ENCODE results near the gene PCDHB6.
"Not testable (repeated sequence)": the region's sequence is repeated elsewhere in the genome, so short reads cannot be mapped to it uniquely, and the experiment has no call there.

Gene PCDHB6

DNA sequence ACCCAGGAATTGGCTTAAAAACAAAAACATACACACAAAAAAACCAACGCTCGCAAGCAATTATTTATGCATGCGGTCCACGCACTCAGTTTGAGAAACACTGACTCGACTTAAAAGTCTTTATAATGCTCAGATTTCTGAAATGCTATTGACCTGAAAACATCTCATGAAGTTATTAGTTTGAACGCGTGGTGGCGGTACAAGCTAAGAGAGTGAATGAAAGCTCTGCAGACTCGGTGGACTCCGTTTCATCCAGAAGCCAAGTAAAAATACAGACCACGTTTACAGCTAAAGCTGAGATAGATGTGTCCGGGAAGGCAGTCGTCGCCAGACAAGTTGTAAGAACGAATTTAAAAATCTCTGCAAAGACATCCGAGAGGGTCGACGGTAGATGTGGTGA, at the start of gene PCDHB6:
PCDHB6 (plus strand) TSS at position 246 of the 400 bp plus-strand sequence. CDS start 201 bp downstream, outside the sequence.
- Mint-ChIP-seq H3K4me3 (no peak within 1 kb of the TSS), H3K36me3 (ENCODE audit: low read depth) (peaks cover 4% of the 10 kb centered on the region), H3K27ac (no peak within 1 kb of the TSS), H3K9me3 (peaks cover 13% of the 10 kb centered on the region), H3K27me3 (peaks cover 45% of the 10 kb centered on the region), H3K4me1 (ENCODE audit: low read depth) (no peaks in the 10 kb centered on the region)

DNA sequence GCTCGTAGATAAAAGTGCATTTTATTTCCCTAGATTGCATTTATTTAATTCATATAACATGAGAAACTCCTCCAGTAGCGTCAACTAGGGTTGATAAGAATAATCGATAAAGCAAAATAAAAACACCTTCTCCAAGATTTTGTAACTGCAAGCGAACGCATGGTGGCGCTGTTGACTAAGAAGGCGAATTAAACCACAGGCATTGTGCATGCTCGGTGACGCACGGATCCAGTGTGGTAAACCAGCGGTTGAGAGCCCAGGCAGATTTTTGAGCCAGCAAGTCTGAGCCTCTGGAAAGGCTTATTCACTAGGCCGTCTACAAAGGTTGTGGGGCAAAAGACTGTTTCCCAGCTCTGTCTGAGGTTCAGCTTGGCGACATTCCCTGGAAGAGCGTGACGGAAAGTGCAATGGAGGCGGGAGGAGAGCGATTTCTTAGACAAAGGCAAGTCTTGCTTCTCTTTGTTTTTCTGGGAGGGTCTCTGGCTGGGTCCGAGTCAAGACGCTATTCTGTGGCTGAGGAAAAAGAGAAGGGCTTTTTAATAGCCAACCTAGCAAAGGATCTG, 49.5 kb upstream of the PCDHB6 start, which contains the start of gene PCDHB3:
PCDHB3 (plus strand) TSS at position 231 of the 563 bp plus-strand sequence; CDS start at position 408, 177 bp downstream.
- Mint-ChIP-seq H3K4me1 (ENCODE audit: low read depth) (no peaks in the 10 kb centered on the region), H3K27ac (no peak within 1 kb of the TSS), H3K4me3 (no peak within 1 kb of the TSS), H3K9me3 (peaks cover 18% of the 10 kb centered on the region), H3K36me3 (ENCODE audit: low read depth) (peaks cover 7% of the 10 kb centered on the region), H3K27me3 (peaks cover 58% of the 10 kb centered on the region)

DNA sequence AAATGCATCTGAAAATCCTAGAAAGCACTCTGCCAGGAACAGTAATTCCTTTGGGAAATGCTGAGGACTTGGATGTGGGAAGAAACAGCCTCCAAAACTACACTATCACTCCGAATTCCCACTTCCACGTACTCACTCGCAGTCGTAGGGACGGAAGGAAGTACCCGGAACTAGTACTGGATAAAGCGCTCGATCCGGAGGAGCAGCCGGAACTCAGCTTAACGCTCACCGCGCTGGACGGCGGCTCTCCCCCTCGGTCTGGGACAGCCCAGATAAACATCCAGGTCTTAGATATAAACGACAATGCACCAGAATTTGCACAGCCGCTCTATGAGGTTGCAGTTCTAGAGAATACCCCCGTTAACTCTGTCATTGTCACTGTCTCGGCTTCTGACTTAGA, 48.8 kb upstream of the PCDHB6 start:
- Mint-ChIP-seq H3K27me3 (peaks cover 53% of the 10 kb centered on the region), H3K9me3 (peaks cover 12% of the 10 kb centered on the region), H3K4me1 (ENCODE audit: low read depth) (no peaks in the 10 kb centered on the region), H3K36me3 (ENCODE audit: low read depth) (no peaks in the 10 kb centered on the region), H3K4me3 (no peak overlapping the region), H3K27ac (no peak overlapping the region)

DNA sequence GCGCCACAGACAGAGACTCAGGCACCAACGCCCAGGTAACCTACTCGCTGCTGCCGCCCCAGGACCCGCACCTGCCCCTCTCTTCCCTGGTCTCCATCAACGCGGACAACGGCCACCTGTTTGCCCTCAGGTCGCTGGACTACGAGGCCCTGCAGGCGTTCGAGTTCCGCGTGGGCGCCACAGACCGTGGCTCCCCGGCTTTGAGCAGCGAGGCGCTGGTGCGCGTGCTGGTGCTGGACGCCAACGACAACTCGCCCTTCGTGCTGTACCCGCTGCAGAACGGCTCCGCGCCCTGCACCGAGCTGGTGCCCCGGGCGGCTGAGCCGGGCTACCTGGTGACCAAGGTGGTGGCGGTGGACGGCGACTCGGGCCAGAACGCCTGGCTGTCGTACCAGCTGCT, 47.8 kb upstream of the PCDHB6 start:
- not testable (repeated sequence) for H3K4me3 Mint-ChIP-seq; H3K27ac Mint-ChIP-seq; H3K36me3 Mint-ChIP-seq (ENCODE audit: low read depth); H3K4me1 Mint-ChIP-seq (ENCODE audit: low read depth)
- H3K27me3 Mint-ChIP-seq, result peaks cover 51% of the 10 kb centered on the region
- H3K9me3 Mint-ChIP-seq, result peaks cover 12% of the 10 kb centered on the region

DNA sequence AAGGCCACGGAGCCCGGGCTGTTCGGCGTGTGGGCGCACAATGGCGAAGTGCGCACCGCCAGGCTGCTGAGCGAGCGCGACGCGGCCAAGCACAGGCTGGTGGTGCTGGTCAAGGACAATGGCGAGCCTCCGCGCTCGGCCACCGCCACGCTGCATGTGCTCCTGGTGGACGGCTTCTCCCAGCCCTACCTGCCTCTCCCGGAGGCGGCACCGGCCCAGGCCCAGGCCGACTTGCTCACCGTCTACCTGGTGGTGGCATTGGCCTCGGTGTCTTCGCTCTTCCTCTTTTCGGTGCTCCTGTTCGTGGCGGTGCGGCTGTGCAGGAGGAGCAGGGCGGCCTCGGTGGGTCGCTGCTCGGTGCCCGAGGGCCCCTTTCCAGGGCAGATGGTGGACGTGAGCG, 47.4 kb upstream of the PCDHB6 start:
- peaks cover 48% of the 10 kb centered on the region for H3K27me3 Mint-ChIP-seq
- not testable (repeated sequence) for H3K4me3 Mint-ChIP-seq; H3K36me3 Mint-ChIP-seq (ENCODE audit: low read depth); H3K4me1 Mint-ChIP-seq (ENCODE audit: low read depth); H3K27ac Mint-ChIP-seq
- H3K9me3 Mint-ChIP-seq, result peaks cover 12% of the 10 kb centered on the region

DNA sequence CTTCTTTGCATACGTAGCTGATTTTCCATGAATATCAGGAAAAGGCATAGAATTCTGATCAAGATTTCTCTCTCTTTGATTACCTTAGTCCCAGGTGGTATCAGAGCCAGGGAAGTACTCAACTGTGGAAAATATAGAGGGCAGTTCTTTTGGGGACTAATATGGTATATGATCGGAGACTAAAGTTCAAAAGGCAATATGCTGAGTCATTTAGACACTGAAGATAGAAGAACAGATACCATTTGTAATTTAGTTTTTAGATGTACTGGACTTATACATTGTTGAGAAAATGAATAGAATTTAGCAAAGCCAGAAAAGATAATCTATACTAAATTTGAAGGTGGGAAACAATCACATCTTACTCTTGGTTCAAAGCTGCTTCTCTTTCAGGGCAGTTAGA, 44.5 kb upstream of the PCDHB6 start:
- no peaks in the 10 kb centered on the region for H3K4me1 Mint-ChIP-seq (ENCODE audit: low read depth)
- peaks cover 33% of the 10 kb centered on the region for H3K27me3 Mint-ChIP-seq
- H3K27ac Mint-ChIP-seq, result no peak overlapping the region
- peaks cover 8% of the 10 kb centered on the region for H3K9me3 Mint-ChIP-seq
- H3K36me3 Mint-ChIP-seq (ENCODE audit: low read depth), result no peaks in the 10 kb centered on the region
- no peak overlapping the region for H3K4me3 Mint-ChIP-seq

DNA sequence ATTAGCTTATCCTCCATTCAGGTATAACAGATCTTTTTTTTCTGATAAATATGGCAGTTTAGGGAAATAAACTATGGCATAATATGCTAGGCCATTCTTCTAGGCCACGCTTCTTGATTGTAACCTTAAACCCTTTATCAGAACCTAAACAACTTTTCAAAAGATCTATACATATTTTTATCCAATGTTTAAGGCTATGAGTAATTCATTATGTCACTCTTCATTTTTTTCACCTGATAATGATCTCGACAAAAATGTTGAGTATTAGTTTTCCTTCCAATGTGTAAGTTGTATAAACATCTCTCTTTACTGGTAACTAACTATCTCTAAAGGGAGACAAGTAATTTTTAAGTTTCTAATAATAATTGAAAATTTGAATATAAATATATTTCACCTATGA, 30.6 kb upstream of the PCDHB6 start:
- H3K4me3 Mint-ChIP-seq, result no peak overlapping the region
- H3K9me3 Mint-ChIP-seq, result peaks cover 25% of the 10 kb centered on the region
- H3K36me3 Mint-ChIP-seq (ENCODE audit: low read depth), result no peaks in the 10 kb centered on the region
- H3K4me1 Mint-ChIP-seq (ENCODE audit: low read depth), result no peaks in the 10 kb centered on the region
- H3K27me3 Mint-ChIP-seq, result peaks cover 26% of the 10 kb centered on the region
- H3K27ac Mint-ChIP-seq, result no peak overlapping the region

DNA sequence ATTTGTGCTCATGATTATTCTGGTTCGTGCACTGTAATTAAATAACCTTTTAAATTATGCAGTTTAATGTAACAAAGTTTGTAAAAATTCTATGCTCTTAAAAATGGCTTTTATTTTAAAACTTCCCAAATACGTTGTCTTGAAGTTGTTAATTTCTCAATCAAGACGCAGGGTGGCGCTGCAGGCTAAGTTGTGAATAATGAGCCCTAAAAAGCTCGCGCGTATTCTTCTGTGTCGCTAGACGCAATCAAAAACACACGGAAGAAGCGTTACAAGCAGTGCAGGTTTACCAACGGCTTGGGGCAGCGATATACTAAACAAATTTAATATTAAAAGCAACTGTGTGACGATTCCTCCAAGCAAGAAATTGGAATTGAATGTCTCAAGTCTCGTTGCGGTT, 28.3 kb upstream of the PCDHB6 start, which contains the start of gene PCDHB4:
PCDHB4 (plus strand) TSS at position 256 of the 400 bp plus-strand sequence. CDS start 181 bp downstream, outside the sequence.
- Mint-ChIP-seq H3K27ac (no peak within 1 kb of the TSS), H3K27me3 (peaks cover 27% of the 10 kb centered on the region), H3K4me3 (no peak within 1 kb of the TSS), H3K9me3 (peaks cover 16% of the 10 kb centered on the region), H3K4me1 (ENCODE audit: low read depth) (no peaks in the 10 kb centered on the region), H3K36me3 (ENCODE audit: low read depth) (no peaks in the 10 kb centered on the region)

DNA sequence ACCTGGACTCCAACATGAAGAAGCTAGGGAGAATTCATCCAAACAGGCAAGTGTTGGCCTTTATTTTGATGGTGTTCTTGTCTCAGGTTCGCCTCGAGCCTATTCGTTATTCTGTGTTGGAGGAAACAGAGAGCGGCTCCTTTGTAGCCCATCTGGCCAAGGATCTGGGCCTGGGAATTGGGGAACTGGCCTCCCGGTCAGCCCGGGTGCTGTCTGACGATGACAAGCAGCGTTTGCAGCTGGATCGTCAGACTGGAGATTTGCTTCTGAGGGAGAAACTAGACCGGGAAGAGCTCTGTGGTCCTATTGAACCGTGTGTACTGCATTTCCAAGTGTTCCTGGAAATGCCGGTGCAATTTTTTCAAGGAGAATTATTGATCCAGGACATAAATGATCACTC, 27.9 kb upstream of the PCDHB6 start:
- Mint-ChIP-seq H3K9me3 (peaks cover 12% of the 10 kb centered on the region), H3K36me3 (ENCODE audit: low read depth) (no peaks in the 10 kb centered on the region), H3K4me3 (no peak overlapping the region), H3K27ac (no peak overlapping the region), H3K4me1 (ENCODE audit: low read depth) (no peaks in the 10 kb centered on the region), H3K27me3 (peaks cover 27% of the 10 kb centered on the region)

DNA sequence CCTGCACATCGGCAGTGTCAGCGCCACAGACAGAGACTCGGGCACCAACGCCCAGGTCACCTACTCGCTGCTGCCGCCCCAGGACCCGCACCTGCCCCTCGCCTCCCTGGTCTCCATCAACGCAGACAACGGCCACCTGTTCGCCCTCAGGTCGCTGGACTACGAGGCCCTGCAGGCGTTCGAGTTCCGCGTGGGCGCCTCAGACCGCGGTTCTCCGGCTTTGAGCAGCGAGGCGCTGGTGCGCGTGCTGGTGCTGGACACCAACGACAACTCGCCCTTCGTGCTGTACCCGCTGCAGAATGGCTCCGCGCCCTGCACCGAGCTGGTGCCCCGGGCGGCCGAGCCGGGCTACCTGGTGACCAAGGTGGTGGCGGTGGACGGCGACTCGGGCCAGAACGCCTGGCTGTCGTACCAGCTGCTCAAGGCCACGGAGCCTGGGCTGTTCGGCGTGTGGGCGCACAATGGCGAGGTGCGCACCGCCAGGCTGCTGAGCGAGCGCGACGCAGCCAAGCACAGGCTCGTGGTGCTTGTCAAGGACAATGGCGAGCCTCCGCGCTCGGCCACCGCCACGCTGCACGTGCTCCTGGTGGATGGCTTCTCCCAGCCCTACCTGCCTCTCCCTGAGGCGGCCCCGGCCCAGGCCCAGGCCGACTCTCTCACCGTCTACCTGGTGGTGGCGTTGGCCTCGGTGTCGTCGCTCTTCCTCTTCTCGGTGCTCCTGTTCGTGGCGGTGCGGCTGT, 26.3 kb upstream of the PCDHB6 start:
- H3K36me3 Mint-ChIP-seq (ENCODE audit: low read depth); H3K27ac Mint-ChIP-seq; H3K4me1 Mint-ChIP-seq (ENCODE audit: low read depth): not testable (repeated sequence)

DNA sequence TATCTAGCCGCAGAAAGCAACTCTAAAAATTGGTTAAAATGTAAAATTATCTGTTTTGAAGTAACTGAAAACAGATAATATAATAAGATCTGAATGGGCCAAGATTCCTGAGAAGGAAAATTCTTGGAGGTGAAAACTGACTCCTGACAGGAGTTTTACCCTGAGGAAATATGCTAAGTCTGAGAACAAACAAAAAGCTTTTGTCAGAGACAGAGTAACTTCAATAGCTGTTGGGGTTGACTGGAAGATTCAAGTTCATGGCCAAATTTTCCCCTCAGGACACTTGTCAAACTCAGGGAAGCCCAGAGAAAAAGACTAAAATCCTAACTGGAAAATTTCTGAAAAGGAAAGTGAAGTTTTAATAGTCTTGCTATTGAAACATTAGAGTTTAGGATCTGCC, 22.6 kb upstream of the PCDHB6 start:
- no peaks in the 10 kb centered on the region for H3K4me1 Mint-ChIP-seq (ENCODE audit: low read depth)
- no peaks in the 10 kb centered on the region for H3K36me3 Mint-ChIP-seq (ENCODE audit: low read depth)
- H3K4me3 Mint-ChIP-seq, result no peak overlapping the region
- H3K27me3 Mint-ChIP-seq, result peaks cover 27% of the 10 kb centered on the region
- peaks cover 10% of the 10 kb centered on the region for H3K9me3 Mint-ChIP-seq
- H3K27ac Mint-ChIP-seq, result no peak overlapping the region

More for the DNA sequence above, 26.3 kb upstream of the PCDHB6 start:
- H3K4me3 Mint-ChIP-seq, result not testable (repeated sequence)
- Mint-ChIP-seq H3K9me3 (peaks cover 12% of the 10 kb centered on the region), H3K27me3 (peaks cover 38% of the 10 kb centered on the region)

DNA sequence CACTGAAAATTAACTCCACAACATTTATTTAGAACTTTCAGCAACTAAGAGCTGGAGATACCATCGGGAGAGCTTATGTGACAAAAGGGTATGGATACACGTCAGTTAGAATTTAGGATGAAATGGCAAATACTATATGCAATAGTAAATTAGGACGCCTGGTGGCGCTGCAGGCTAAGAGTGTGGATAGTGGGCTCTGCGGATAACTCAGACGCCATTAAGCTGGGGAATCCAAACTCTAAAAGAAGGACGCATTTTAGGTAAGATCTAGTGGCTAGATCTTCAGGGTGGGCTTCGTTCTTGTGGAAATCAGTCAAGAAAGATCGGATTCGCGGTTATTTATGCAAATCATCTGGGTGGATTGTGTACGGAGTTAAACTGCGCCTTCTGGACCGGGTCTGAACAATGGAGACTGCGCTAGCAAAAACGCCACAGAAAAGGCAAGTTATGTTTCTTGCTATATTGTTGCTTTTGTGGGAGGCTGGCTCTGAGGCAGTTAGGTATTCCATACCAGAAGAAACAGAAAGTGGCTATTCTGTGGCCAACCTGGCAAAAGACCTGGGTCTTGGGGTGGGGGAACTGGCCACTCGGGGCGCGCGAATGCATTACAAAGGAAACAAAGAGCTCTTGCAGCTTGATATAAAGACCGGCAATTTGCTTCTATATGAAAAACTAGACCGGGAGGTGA, 14.7 kb upstream of the PCDHB6 start, which contains the start of gene PCDHB5:
PCDHB5 (plus strand) TSS at position 177 of the 688 bp plus-strand sequence; CDS start at position 406, 229 bp downstream.
- H3K27ac Mint-ChIP-seq, result no peak within 1 kb of the TSS
- H3K9me3 Mint-ChIP-seq, result peaks cover 32% of the 10 kb centered on the region
- H3K4me3 Mint-ChIP-seq, result peak within 1 kb of the TSS; percentile 37
- H3K36me3 Mint-ChIP-seq (ENCODE audit: low read depth), result peaks cover 4% of the 10 kb centered on the region
- H3K4me1 Mint-ChIP-seq (ENCODE audit: low read depth), result no peaks in the 10 kb centered on the region
- H3K27me3 Mint-ChIP-seq, result peaks cover 20% of the 10 kb centered on the region

DNA sequence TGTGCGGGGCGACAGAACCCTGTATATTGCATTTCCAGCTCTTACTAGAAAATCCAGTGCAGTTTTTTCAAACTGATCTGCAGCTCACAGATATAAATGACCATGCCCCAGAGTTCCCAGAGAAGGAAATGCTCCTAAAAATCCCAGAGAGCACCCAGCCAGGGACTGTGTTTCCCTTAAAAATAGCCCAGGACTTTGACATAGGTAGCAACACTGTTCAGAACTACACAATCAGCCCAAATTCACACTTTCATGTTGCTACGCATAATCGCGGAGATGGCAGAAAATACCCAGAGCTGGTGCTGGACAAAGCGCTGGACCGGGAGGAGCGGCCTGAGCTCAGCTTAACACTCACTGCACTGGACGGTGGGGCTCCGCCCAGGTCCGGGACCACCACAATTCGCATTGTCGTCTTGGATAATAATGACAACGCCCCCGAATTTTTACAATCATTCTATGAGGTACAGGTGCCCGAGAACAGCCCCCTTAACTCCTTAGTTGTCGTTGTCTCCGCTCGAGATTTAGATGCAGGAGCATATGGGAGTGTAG, 14.1 kb upstream of the PCDHB6 start:
- Mint-ChIP-seq H3K27me3 (peaks cover 20% of the 10 kb centered on the region), H3K4me3 (no peak overlapping the region), H3K4me1 (ENCODE audit: low read depth) (no peaks in the 10 kb centered on the region), H3K9me3 (peaks cover 28% of the 10 kb centered on the region), H3K27ac (no peak overlapping the region), H3K36me3 (ENCODE audit: low read depth) (peaks cover 4% of the 10 kb centered on the region)

DNA sequence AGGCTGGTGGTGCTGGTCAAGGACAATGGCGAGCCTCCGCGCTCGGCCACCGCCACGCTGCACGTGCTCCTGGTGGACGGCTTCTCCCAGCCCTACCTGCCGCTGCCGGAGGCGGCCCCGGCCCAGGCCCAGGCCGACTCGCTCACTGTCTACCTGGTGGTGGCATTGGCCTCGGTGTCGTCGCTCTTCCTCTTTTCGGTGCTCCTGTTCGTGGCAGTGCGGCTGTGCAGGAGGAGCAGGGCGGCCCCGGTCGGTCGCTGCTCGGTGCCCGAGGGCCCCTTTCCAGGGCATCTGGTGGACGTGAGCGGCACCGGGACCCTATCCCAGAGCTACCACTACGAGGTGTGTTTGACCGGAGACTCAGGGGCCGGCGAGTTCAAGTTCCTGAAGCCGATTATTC, 12.5 kb upstream of the PCDHB6 start:
- not testable (repeated sequence) for H3K36me3 Mint-ChIP-seq (ENCODE audit: low read depth); H3K4me1 Mint-ChIP-seq (ENCODE audit: low read depth); H3K27ac Mint-ChIP-seq; H3K4me3 Mint-ChIP-seq
- peaks cover 28% of the 10 kb centered on the region for H3K27me3 Mint-ChIP-seq
- peaks cover 28% of the 10 kb centered on the region for H3K9me3 Mint-ChIP-seq

Measured in stimulated activated naive CD8-positive, alpha-beta T cell treated with anti-CD3 and anti-CD28 coated beads, Interleukin-15, Interleukin-2, amounts not matched to agents 100 ng/mL and 50 ng/mL, for 24 hours (primary cell).